Skeletal muscle cell (primary cell): ENCODE data around the gene LCMT2.

ENCODE experiments used
- DNase-seq: peaks from one replicate; pipeline ENCODE4 v3.0.0-alpha.2; 2010; ENCODE audit warnings: low read depth
- H3K4me3 ChIP-seq: 2 replicates; pipeline ENCODE4 v1.5.1; 2011; ENCODE audit warnings: low read depth, mild to moderate bottlenecking, control low read depth, low read length, moderate library complexity

The LCMT2 gene

GRCh38 chr15:43329960-43330779 is at the start of gene LCMT2:
Gene LCMT2, minus strand, starts transcription at chr15:43330573. Its CDS starts 84 bp downstream, at chr15:43330489.
- peak; percentile 78 for DNase-seq
- H3K4me3 ChIP-seq, result peak within 1 kb of the TSS; percentile 74

GRCh38 chr15:43378601-43379000 is 48.2 kb upstream of the LCMT2 start:
- no peak for DNase-seq
- no peak overlapping the region for H3K4me3 ChIP-seq

GRCh38 chr15:43376017-43376705 is 45.8 kb upstream of the LCMT2 start:
- DNase-seq, result no peak
- H3K4me3 ChIP-seq, result no peak overlapping the region

GRCh38 chr15:43370975-43371974 is 40.9 kb upstream of the LCMT2 start, which contains the start of the genes TUBGCP4 and ZSCAN29:
Gene TUBGCP4, plus strand, starts transcription at chr15:43371101. Its CDS starts 254 bp downstream, at chr15:43371355.
Gene ZSCAN29, minus strand, starts transcription at chr15:43371043. Its CDS starts 1,130 bp downstream, at chr15:43369913.
- DNase-seq, result no peak
- peak within 1 kb of the TSS; percentile 77 for H3K4me3 ChIP-seq

GRCh38 chr15:43370310-43370974 is 40.1 kb upstream of the LCMT2 start:
- no peak for DNase-seq
- H3K4me3 ChIP-seq, result peak overlapping the region; percentile 77

GRCh38 chr15:43361313-43361903 is 31.0 kb upstream of the LCMT2 start:
- no peak for DNase-seq
- no peak overlapping the region for H3K4me3 ChIP-seq

- H3K4me3 ChIP-seq, result no peak overlapping the region
These were observed 30.4 kb upstream of the LCMT2 start for GRCh38 chr15:43360821-43361220.

GRCh38 chr15:43352693-43353382 is 22.5 kb upstream of the LCMT2 start:
- no peak for DNase-seq
- H3K4me3 ChIP-seq, result no peak overlapping the region

More at GRCh38 chr15:43360821-43361220, 30.4 kb upstream of the LCMT2 start:
- no peak for DNase-seq

GRCh38 chr15:43347114-43347513 is 16.7 kb upstream of the LCMT2 start:
- no peak overlapping the region for H3K4me3 ChIP-seq
- no peak for DNase-seq

GRCh38 chr15:43346305-43346704 is 15.9 kb upstream of the LCMT2 start:
- H3K4me3 ChIP-seq, result no peak overlapping the region
- DNase-seq, result no peak

GRCh38 chr15:43330780-43331087 is 361 bp upstream of the LCMT2 start:
- no peak for DNase-seq

GRCh38 chr15:43329217-43329959 is 985 bp downstream of the LCMT2 start:
- H3K4me3 ChIP-seq, result peak overlapping the region; percentile 74
- no peak for DNase-seq

More at GRCh38 chr15:43330780-43331087, 361 bp upstream of the LCMT2 start:
- H3K4me3 ChIP-seq, result peak overlapping the region; percentile 74

GRCh38 chr15:43325039-43325684 is 5.2 kb downstream of the LCMT2 start:
- no peak overlapping the region for H3K4me3 ChIP-seq
- no peak for DNase-seq

GRCh38 chr15:43318990-43319771 is 11.2 kb downstream of the LCMT2 start:
- H3K4me3 ChIP-seq, result no peak overlapping the region
- no peak for DNase-seq

- no peak overlapping the region for H3K4me3 ChIP-seq
- DNase-seq, result no peak
These were observed 12.7 kb downstream of the LCMT2 start for GRCh38 chr15:43317566-43318184.

GRCh38 chr15:43316971-43317346 is 13.4 kb downstream of the LCMT2 start:
- no peak for DNase-seq
- H3K4me3 ChIP-seq, result no peak overlapping the region
